ENCODE measurements around the gene ATF4.

The ATF4 gene

GRCh38 chr22:39567135-39567946, 47.0 kb downstream of the ATF4 start:
- H3K27ac Mint-ChIP-seq = peak overlapping the region; percentile 26
- H3K9me3 Mint-ChIP-seq = peaks cover 8% of the 10 kb centered on the region
- no peaks in the 10 kb centered on the region for H3K36me3 Mint-ChIP-seq (ENCODE audit: low read depth)
- no peaks in the 10 kb centered on the region for H3K27me3 Mint-ChIP-seq
- H3K4me3 Mint-ChIP-seq = no peak overlapping the region
- H3K4me1 Mint-ChIP-seq (ENCODE audit: low read depth) = peaks cover 13% of the 10 kb centered on the region

DNA sequence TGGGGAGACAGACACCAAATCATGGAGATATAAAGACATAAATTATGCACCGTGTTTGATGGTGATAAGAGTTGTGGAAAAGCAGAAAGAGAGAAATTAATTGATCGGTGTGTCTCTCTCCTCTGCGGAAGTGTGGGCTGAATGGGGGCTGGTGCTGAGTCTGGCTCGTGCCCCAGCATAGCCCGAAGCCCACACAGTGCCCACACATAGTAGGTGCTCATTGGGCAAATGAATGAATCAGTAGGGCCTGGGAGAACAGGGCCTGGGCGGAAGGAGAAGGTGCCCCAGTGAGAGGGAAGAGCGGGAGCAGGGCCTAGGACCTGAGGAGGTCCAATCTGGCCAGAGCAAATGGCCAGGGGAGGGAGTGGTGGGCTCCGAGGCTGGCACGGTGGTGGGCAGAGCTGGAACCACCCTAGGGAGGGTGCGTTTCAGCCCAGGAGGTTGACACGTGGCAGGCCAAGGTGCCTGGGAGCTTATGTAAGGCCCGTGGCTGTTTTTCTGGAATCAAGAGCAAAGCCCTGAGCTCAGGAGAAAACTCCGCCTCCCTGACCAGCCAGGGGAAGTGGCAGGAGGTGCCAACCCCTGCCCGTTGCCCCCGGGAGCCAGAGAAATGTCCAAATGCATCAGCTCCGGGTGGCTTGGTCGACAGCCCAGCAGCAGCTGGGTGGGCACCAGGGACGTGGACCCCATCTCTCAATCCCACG, 48.1 kb downstream of the ATF4 start:
- H3K36me3 Mint-ChIP-seq (ENCODE audit: low read depth) = no peaks in the 10 kb centered on the region
- H3K4me1 Mint-ChIP-seq (ENCODE audit: low read depth) = peaks cover 13% of the 10 kb centered on the region
- H3K4me3 Mint-ChIP-seq = no peak overlapping the region
- H3K9me3 Mint-ChIP-seq = peaks cover 8% of the 10 kb centered on the region
- no peaks in the 10 kb centered on the region for H3K27me3 Mint-ChIP-seq
- H3K27ac Mint-ChIP-seq = no peak overlapping the region

- Mint-ChIP-seq H3K36me3 (ENCODE audit: low read depth) (no peaks in the 10 kb centered on the region), H3K27me3 (no peaks in the 10 kb centered on the region), H3K27ac (no peak overlapping the region), H3K4me1 (ENCODE audit: low read depth) (peaks cover 13% of the 10 kb centered on the region), H3K4me3 (no peak overlapping the region), H3K9me3 (peaks cover 8% of the 10 kb centered on the region)
Measured at GRCh38 chr22:39569066-39569465, 48.7 kb downstream of the ATF4 start.

- no peak overlapping the region for H3K27ac Mint-ChIP-seq
- no peaks in the 10 kb centered on the region for H3K36me3 Mint-ChIP-seq (ENCODE audit: low read depth)
- peaks cover 8% of the 10 kb centered on the region for H3K9me3 Mint-ChIP-seq
- peaks cover 13% of the 10 kb centered on the region for H3K4me1 Mint-ChIP-seq (ENCODE audit: low read depth)
- no peaks in the 10 kb centered on the region for H3K27me3 Mint-ChIP-seq
- no peak overlapping the region for H3K4me3 Mint-ChIP-seq
Measured at GRCh38 chr22:39570226-39570625, 49.9 kb downstream of the ATF4 start.

DNA sequence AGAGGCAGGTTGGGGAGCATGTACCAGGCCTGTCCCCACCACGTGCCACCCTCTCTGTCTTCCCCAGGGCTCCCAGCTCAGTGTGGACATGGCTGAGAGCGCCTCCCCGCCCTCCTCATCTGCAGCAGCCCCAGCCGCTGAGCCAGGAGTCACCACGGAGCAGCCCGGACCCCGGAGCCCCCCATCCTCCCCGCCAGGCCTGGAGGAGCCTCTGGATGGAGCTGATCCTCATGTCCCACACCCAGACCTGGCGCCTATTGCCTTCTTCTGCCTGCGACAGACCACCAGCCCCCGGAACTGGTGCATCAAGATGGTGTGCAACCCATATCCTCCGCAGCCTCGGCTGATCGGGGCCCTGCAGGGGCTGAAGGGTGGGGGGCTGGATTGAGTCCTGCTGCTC, 50.3 kb downstream of the ATF4 start, which contains the start of gene CACNA1I:
TSS of gene CACNA1I (plus strand) at position 89 of the 400 bp plus-strand sequence. CDS start at position 89, 0 bp downstream.
- Mint-ChIP-seq H3K36me3 (ENCODE audit: low read depth) (no peaks in the 10 kb centered on the region), H3K9me3 (peaks cover 3% of the 10 kb centered on the region), H3K4me3 (no peak within 1 kb of the TSS), H3K4me1 (ENCODE audit: low read depth) (peaks cover 13% of the 10 kb centered on the region), H3K27ac (no peak within 1 kb of the TSS), H3K27me3 (no peaks in the 10 kb centered on the region)

DNA sequence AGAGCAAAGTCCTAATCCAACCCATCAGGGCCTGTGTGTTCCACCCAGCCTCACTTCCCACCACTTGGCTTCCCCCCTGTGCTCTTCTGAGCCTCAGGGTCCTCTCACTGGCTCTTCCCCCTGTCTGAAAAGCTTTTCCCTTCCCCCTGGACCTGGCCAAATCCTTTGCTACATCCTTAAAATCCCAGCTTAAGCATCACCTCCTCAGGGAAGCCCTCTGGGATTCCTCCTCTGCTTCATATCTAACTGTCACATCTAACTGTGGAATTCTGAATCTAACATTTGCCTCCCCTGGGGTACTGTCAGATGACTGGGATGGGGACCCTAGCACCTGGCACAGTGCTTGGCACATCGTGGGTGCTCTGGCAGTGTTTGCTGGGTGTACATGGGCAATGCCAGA, 51.2 kb downstream of the ATF4 start:
- Mint-ChIP-seq H3K4me1 (ENCODE audit: low read depth) (peaks cover 13% of the 10 kb centered on the region), H3K27me3 (no peaks in the 10 kb centered on the region), H3K9me3 (no peaks in the 10 kb centered on the region), H3K36me3 (ENCODE audit: low read depth) (no peaks in the 10 kb centered on the region), H3K4me3 (no peak overlapping the region), H3K27ac (no peak overlapping the region)

Data from stimulated activated naive CD8-positive, alpha-beta T cell treated with anti-CD3 and anti-CD28 coated beads, Interleukin-15, Interleukin-2, amounts not matched to agents 100 ng/mL and 50 ng/mL, for 24 hours (primary cell).